HepG2 (cell line): ENCODE measurements around the gene PBX2. TPM values are rescaled to one million over a fixed set of nuclear protein-coding genes. Genes with fewer than 3 reads are reported as not detected.

Source experiments
- ASH2L ChIP-seq: fragments of 300-600, 200-600 bp; sonication (generic); IDR thresholded peaks from 2 replicates; pipeline ENCODE4 v1.7.0; 2017; ENCODE audit warnings: low read depth, mild to moderate bottlenecking, moderate library complexity, mixed read lengths, low read length; ENCODE audit not compliant: insufficient read length
- BCL3 ChIP-seq: sonication (generic); formaldehyde crosslinking; IDR thresholded peaks from 2 replicates; pipeline ENCODE4 v1.5.1; 2020; ENCODE audit warnings: mild to moderate bottlenecking, missing genetic modification reagents, moderate library complexity
- CBX5 ChIP-seq: sonication (generic); formaldehyde crosslinking; IDR thresholded peaks from 2 replicates; pipeline ENCODE4 v1.4.0; 2020; ENCODE audit warnings: missing genetic modification reagents, borderline replicate concordance
- CTCF ChIP-seq: sonication (generic); formaldehyde crosslinking; IDR thresholded peaks from 2 replicates; pipeline ENCODE4 v1.5.0; 2020; ENCODE audit warnings: mild to moderate bottlenecking, missing genetic modification reagents, moderate library complexity
- FOXK1 ChIP-seq: sonication (generic); formaldehyde crosslinking; IDR thresholded peaks from 2 replicates; pipeline ENCODE4 v1.4.0; 2020; ENCODE audit warnings: low read depth, missing genetic modification reagents, borderline replicate concordance
- KDM4B ChIP-seq: sonication (generic); formaldehyde crosslinking; IDR thresholded peaks from 2 replicates; pipeline ENCODE4 v1.4.0; 2020; ENCODE audit warnings: missing genetic modification reagents
- POLR2G ChIP-seq: fragments of 200-400 bp; formaldehyde crosslinking; IDR thresholded peaks from 2 replicates; pipeline ENCODE4 v1.6.1; 2018; ENCODE audit warnings: mild to moderate bottlenecking, low read depth, low read length, moderate library complexity
- SIN3A ChIP-seq: IDR thresholded peaks from 2 replicates; pipeline ENCODE4 v1.6.1; 2011; ENCODE audit warnings: low read depth, mild to moderate bottlenecking, control low read depth, low read length, borderline replicate concordance
- SMC3 ChIP-seq: IDR thresholded peaks from 2 replicates; pipeline ENCODE4 v1.6.1; 2011; ENCODE audit warnings: low read length, improper control_type of control experiment
- SMYD3 ChIP-seq: sonication (generic); formaldehyde crosslinking; IDR thresholded peaks from 2 replicates; pipeline ENCODE4 v1.8.1; 2023; ENCODE audit warnings: mild to moderate bottlenecking, missing genetic modification reagents
- SNAPC5 ChIP-seq: sonication (generic); formaldehyde crosslinking; IDR thresholded peaks from 2 replicates; pipeline ENCODE4 v1.8.1; 2023; ENCODE audit warnings: mild to moderate bottlenecking, missing genetic modification reagents, borderline replicate concordance
- SP2 ChIP-seq: sonication (generic); formaldehyde crosslinking; IDR thresholded peaks from 2 replicates; pipeline ENCODE4 v1.5.1; 2020; ENCODE audit warnings: mild to moderate bottlenecking, missing genetic modification reagents
- TEF ChIP-seq: sonication (generic); formaldehyde crosslinking; IDR thresholded peaks from 2 replicates; pipeline ENCODE4 v1.5.0; 2020; ENCODE audit warnings: missing genetic modification reagents
- TRAFD1 ChIP-seq: sonication (generic); formaldehyde crosslinking; IDR thresholded peaks from 2 replicates; pipeline ENCODE4 v1.5.1; 2020; ENCODE audit warnings: missing genetic modification reagents, mild to moderate bottlenecking, borderline replicate concordance
- ZNF230 ChIP-seq: sonication (generic); formaldehyde crosslinking; IDR thresholded peaks from 2 replicates; pipeline ENCODE4 v1.4.0; 2020; ENCODE audit warnings: mild to moderate bottlenecking, missing genetic modification reagents
- ZNF468 ChIP-seq: sonication (generic); formaldehyde crosslinking; IDR thresholded peaks from 2 replicates; pipeline ENCODE4 v1.8.0; 2022; ENCODE audit warnings: mild to moderate bottlenecking, moderate library complexity, missing genetic modification reagents
- ZNF691 ChIP-seq: sonication (generic); formaldehyde crosslinking; IDR thresholded peaks from 2 replicates; pipeline ENCODE4 v1.4.0; 2020; ENCODE audit warnings: missing genetic modification reagents, low read depth, mild to moderate bottlenecking, borderline replicate concordance
- ZNF709 ChIP-seq: sonication (generic); formaldehyde crosslinking; IDR thresholded peaks from 2 replicates; pipeline ENCODE4 v1.5.0; 2020; ENCODE audit warnings: mild to moderate bottlenecking, missing genetic modification reagents
- ZNF784 ChIP-seq: sonication (generic); formaldehyde crosslinking; IDR thresholded peaks from 2 replicates; pipeline ENCODE4 v1.5.1; 2020; ENCODE audit warnings: missing genetic modification reagents, mild to moderate bottlenecking, borderline replicate concordance
- polyA plus RNA-seq, 8 experiments: library from polyadenylated mRNA; depleted of rRNA in 3 of 8; stranded (reverse) in 7 of 8; unstranded in 1 of 8; fragments of >200 nt; fragmentation: Illumina TruSeq in 4 of 8; extraction: Trizol in 4 of 8; gene quantifications; 2 replicates each; pipeline versions ENCODE4 v1.2.1 to v1.2.3, GENCODE V29; 2011 to 2016; ENCODE audit warnings: low read depth in 4 of 8, missing spikeins in 1 of 8, mixed read lengths in 1 of 8; ENCODE audit not compliant: insufficient read depth in 1 of 8
- total RNA-seq, 5 experiments: library from RNA; depleted of rRNA; stranded (reverse); fragments of >200 nt; fragmentation: Illumina TruSeq; extraction: Trizol; gene quantifications; 2 replicates each; pipeline ENCODE4 v1.2.3, GENCODE V29; 2016; ENCODE audit warnings: low read depth in 1 of 5

Gene PBX2
- total and polyA plus RNA-seq, 2 of the 13 experiments (the other 11 are each of a cell fraction or from before 2014, with no cell fraction given) = 42.3 to 77.8 TPM

GRCh38 chr6:32194825-32195651 is 5.0 kb upstream of the PBX2 start (continued):
- peak; percentile 69 for TF ChIP-seq POLR2G
- peak; percentile 55; the same call in 1 of the 2 replicates for TF ChIP-seq TRAFD1 (CRISPR knock-in tag)
- TF ChIP-seq CTCF (CRISPR knock-in tag) = peak; percentile 63
- no peak for TF ChIP-seq ZNF230 (CRISPR knock-in tag)
- 0 out of 2 replicates have a peak, but pooled peaks have one; percentile 3 for TF ChIP-seq SIN3A
- 0 out of 2 replicates have a peak, but pooled peaks have one; percentile 29 for TF ChIP-seq ZNF784 (CRISPR knock-in tag)
- 0 out of 2 replicates have a peak, but pooled peaks have one; percentile 22 for TF ChIP-seq TEF
- TF ChIP-seq CBX5 = 0 out of 2 replicates have a peak, but pooled peaks have one; percentile 11
- TF ChIP-seq SP2 = peak; percentile 86
- peak; percentile 45 for TF ChIP-seq SMC3
- TF ChIP-seq KDM4B (CRISPR knock-in tag) = 0 out of 2 replicates have a peak, but pooled peaks have one; percentile 19
- 0 out of 2 replicates have a peak, but pooled peaks have one; percentile 33 for TF ChIP-seq ZNF691
- TF ChIP-seq ASH2L = peak; percentile 20
- TF ChIP-seq SNAPC5 = peak; percentile 29; the same call in 1 of the 2 replicates
- 0 out of 2 replicates have a peak, but pooled peaks have one; percentile 27 for TF ChIP-seq BCL3 (CRISPR knock-in tag)
- 0 out of 2 replicates have a peak, but pooled peaks have one; percentile 16 for TF ChIP-seq ZNF709 (CRISPR knock-in tag)
- TF ChIP-seq SMYD3 = peak; percentile 82; the same call in 1 of the 2 replicates
- TF ChIP-seq FOXK1 (CRISPR knock-in tag) = 0 out of 2 replicates have a peak, but pooled peaks have one; percentile 7
- no peak for TF ChIP-seq ZNF468
